Nephron progenitor cell (in vitro differentiated cells): ENCODE results near the gene KIF5C.

ENCODE experiments used
- DNase-seq: peaks from one replicate; pipeline ENCODE4 v3.0.0; 2021
- H3K27ac Mint-ChIP-seq: 2 replicates; pipeline ENCODE4 v1.8.0; 2021; ENCODE audit warnings: mild to moderate bottlenecking, moderate library complexity, mixed read lengths
- H3K27me3 Mint-ChIP-seq: 2 replicates; pipeline ENCODE4 v1.8.0; 2021; ENCODE audit warnings: mild to moderate bottlenecking, low read depth, mixed read lengths; ENCODE audit not compliant: poor library complexity
- H3K36me3 Mint-ChIP-seq: 2 replicates; pipeline ENCODE4 v1.8.0; 2021; ENCODE audit warnings: low read depth, mixed read lengths
- H3K4me1 Mint-ChIP-seq: 2 replicates; pipeline ENCODE4 v1.8.0; 2021; ENCODE audit warnings: mixed read lengths
- H3K4me3 Mint-ChIP-seq: 2 replicates; pipeline ENCODE4 v1.8.0; 2021; ENCODE audit warnings: mild to moderate bottlenecking, moderate library complexity, mixed read lengths
- H3K9me3 Mint-ChIP-seq: 2 replicates; pipeline ENCODE4 v1.8.0; 2021; ENCODE audit warnings: mild to moderate bottlenecking, moderate library complexity, mixed read lengths
- CTCF ChIP-seq: fragments of 200-600 bp; sonication (generic); IDR thresholded peaks from 2 replicates; pipeline ENCODE4 v1.5.0; 2021; ENCODE audit warnings: antibody characterized with exemption

Gene KIF5C

GRCh38 chr2:148900350-148900837, 25.4 kb downstream of the KIF5C start:
- Mint-ChIP-seq H3K36me3 (peaks cover 27% of the 10 kb centered on the region), H3K27ac (peak overlapping the region; percentile 3), H3K27me3 (peaks cover 2% of the 10 kb centered on the region), H3K9me3 (peaks cover 5% of the 10 kb centered on the region), H3K4me1 (peaks cover 57% of the 10 kb centered on the region), H3K4me3 (no peak overlapping the region)
- TF ChIP-seq CTCF, result no peak
- no peak for DNase-seq

- H3K27ac Mint-ChIP-seq, result no peak overlapping the region
- peaks cover 2% of the 10 kb centered on the region for H3K27me3 Mint-ChIP-seq
- DNase-seq, result no peak
- peaks cover 57% of the 10 kb centered on the region for H3K4me1 Mint-ChIP-seq
- H3K36me3 Mint-ChIP-seq, result peaks cover 35% of the 10 kb centered on the region
- no peak for TF ChIP-seq CTCF
- H3K4me3 Mint-ChIP-seq, result no peak overlapping the region
- peaks cover 12% of the 10 kb centered on the region for H3K9me3 Mint-ChIP-seq
These were observed 26.1 kb downstream of the KIF5C start for GRCh38 chr2:148901142-148901541.

- Mint-ChIP-seq H3K4me3 (peak overlapping the region; percentile 6), H3K27ac (peak overlapping the region; percentile 70), H3K36me3 (peaks cover 45% of the 10 kb centered on the region), H3K27me3 (peaks cover 2% of the 10 kb centered on the region), H3K4me1 (peaks cover 57% of the 10 kb centered on the region), H3K9me3 (peaks cover 18% of the 10 kb centered on the region)
- no peak for DNase-seq
- TF ChIP-seq CTCF, result no peak
These were observed 27.8 kb downstream of the KIF5C start for GRCh38 chr2:148902798-148903197.

- Mint-ChIP-seq H3K36me3 (peaks cover 42% of the 10 kb centered on the region), H3K4me3 (no peak overlapping the region), H3K9me3 (peaks cover 18% of the 10 kb centered on the region), H3K4me1 (peaks cover 56% of the 10 kb centered on the region), H3K27me3 (peaks cover 2% of the 10 kb centered on the region), H3K27ac (peak overlapping the region; percentile 68)
- no peak for TF ChIP-seq CTCF
- no peak for DNase-seq
These were observed 28.3 kb downstream of the KIF5C start for GRCh38 chr2:148903294-148903693.

GRCh38 chr2:148903979-148904378, 29.0 kb downstream of the KIF5C start:
- no peak overlapping the region for H3K4me3 Mint-ChIP-seq
- no peak for DNase-seq
- H3K36me3 Mint-ChIP-seq, result peaks cover 37% of the 10 kb centered on the region
- H3K27ac Mint-ChIP-seq, result no peak overlapping the region
- TF ChIP-seq CTCF, result no peak
- peaks cover 59% of the 10 kb centered on the region for H3K4me1 Mint-ChIP-seq
- peaks cover 2% of the 10 kb centered on the region for H3K27me3 Mint-ChIP-seq
- H3K9me3 Mint-ChIP-seq, result peaks cover 18% of the 10 kb centered on the region

- Mint-ChIP-seq H3K4me3 (no peak overlapping the region), H3K9me3 (peaks cover 18% of the 10 kb centered on the region), H3K4me1 (peaks cover 59% of the 10 kb centered on the region), H3K36me3 (peaks cover 30% of the 10 kb centered on the region), H3K27me3 (peaks cover 2% of the 10 kb centered on the region), H3K27ac (peak overlapping the region; percentile 78)
- DNase-seq, result no peak
- no peak for TF ChIP-seq CTCF
These were observed 31.1 kb downstream of the KIF5C start for GRCh38 chr2:148906124-148906523.
